Trophoblast cell (in vitro differentiated cells and primary cell): ENCODE data around the gene FALEC.

ENCODE experiments used
- DNase-seq, 2 donors: peaks; one replicate each; pipeline ENCODE4 v3.0.0-alpha.2; 2016
- H2AFZ ChIP-seq: 2 replicates; pipeline ENCODE4 v1.6.1; 2013; ENCODE audit warnings: low read length, moderate library complexity, mild to moderate bottlenecking; ENCODE audit not compliant: insufficient read depth, poor library complexity
- H2AK5ac ChIP-seq: 2 replicates; pipeline ENCODE4 v1.6.1; 2013; ENCODE audit warnings: mild to moderate bottlenecking, low read length
- H2BK120ac ChIP-seq: 2 replicates; pipeline ENCODE4 v1.6.1; 2013; ENCODE audit warnings: low read length, mild to moderate bottlenecking, moderate library complexity; ENCODE audit not compliant: insufficient read depth, poor library complexity
- H2BK12ac ChIP-seq: 2 replicates; pipeline ENCODE4 v1.6.1; 2013; ENCODE audit warnings: mild to moderate bottlenecking, low read length, moderate library complexity
- H2BK5ac ChIP-seq: 2 replicates; pipeline ENCODE4 v1.6.1; 2013; ENCODE audit warnings: low read length, low read depth, moderate library complexity, mild to moderate bottlenecking; ENCODE audit not compliant: poor library complexity
- H3K14ac ChIP-seq: 2 replicates; pipeline ENCODE4 v1.6.1; 2013; ENCODE audit warnings: mild to moderate bottlenecking, low read length
- H3K18ac ChIP-seq: 2 replicates; pipeline ENCODE4 v1.6.1; 2013; ENCODE audit warnings: mild to moderate bottlenecking, low read length
- H3K23ac ChIP-seq: 2 replicates; pipeline ENCODE4 v1.6.1; 2013; ENCODE audit warnings: low read length
- H3K27ac ChIP-seq: 2 replicates; pipeline ENCODE4 v1.5.1; 2013; ENCODE audit warnings: low read depth, mild to moderate bottlenecking, inconsistent platforms, low read length, moderate library complexity
- H3K27me3 ChIP-seq: 2 replicates; pipeline ENCODE4 v1.6.1; 2013; ENCODE audit warnings: inconsistent platforms, mild to moderate bottlenecking, low read length, moderate library complexity; ENCODE audit not compliant: insufficient read depth
- H3K36me3 ChIP-seq, 2 experiments: 1 replicate in 1 of 2; 2 replicates in 1 of 2; pipeline ENCODE4 v1.6.1; 2013; ENCODE audit warnings: low read length in 2 of 2, mild to moderate bottlenecking in 2 of 2, moderate library complexity in 1 of 2; ENCODE audit not compliant: insufficient read depth in 2 of 2, control insufficient read depth in 1 of 2
- H3K4ac ChIP-seq: 2 replicates; pipeline ENCODE4 v1.6.1; 2013; ENCODE audit warnings: low read depth, mild to moderate bottlenecking, low read length, moderate library complexity
- H3K4me1 ChIP-seq, 2 experiments: 1 replicate in 1 of 2; 2 replicates in 1 of 2; pipeline ENCODE4 v1.6.1; 2013; ENCODE audit warnings: low read length in 2 of 2, mild to moderate bottlenecking in 2 of 2, moderate library complexity in 1 of 2; ENCODE audit not compliant: insufficient read depth in 2 of 2, control insufficient read depth in 1 of 2
- H3K4me2 ChIP-seq: 2 replicates; pipeline ENCODE4 v1.6.1; 2013; ENCODE audit warnings: inconsistent platforms, mild to moderate bottlenecking, low read length, moderate library complexity
- H3K4me3 ChIP-seq: 2 replicates; pipeline ENCODE4 v1.5.1; 2013; ENCODE audit warnings: mild to moderate bottlenecking, low read depth, low read length, inconsistent platforms
- H3K79me1 ChIP-seq: one replicate; pipeline ENCODE4 v1.6.1; 2013; ENCODE audit warnings: low read length
- H3K79me2 ChIP-seq: 2 replicates; pipeline ENCODE4 v1.6.1; 2013; ENCODE audit warnings: low read length, mild to moderate bottlenecking; ENCODE audit not compliant: control insufficient read depth, insufficient read depth, poor library complexity
- H3K9ac ChIP-seq: 2 replicates; pipeline ENCODE4 v1.6.1; 2013; ENCODE audit warnings: mild to moderate bottlenecking, low read length
- H3K9me3 ChIP-seq: 2 replicates; pipeline ENCODE4 v1.6.1; 2013; ENCODE audit warnings: low read depth, mild to moderate bottlenecking, control low read depth, inconsistent platforms, low read length; ENCODE audit not compliant: insufficient read depth
- H4K12ac ChIP-seq: 2 replicates; pipeline ENCODE4 v1.6.1; 2013; ENCODE audit warnings: low read depth, mild to moderate bottlenecking, low read length, moderate library complexity
- H4K8ac ChIP-seq: 2 replicates; pipeline ENCODE4 v1.6.1; 2013; ENCODE audit warnings: low read depth, mild to moderate bottlenecking, low read length, moderate library complexity
- H4K91ac ChIP-seq: one replicate; pipeline ENCODE4 v1.6.1; 2013; ENCODE audit warnings: low read depth, mild to moderate bottlenecking, low read length, moderate library complexity
- whole genome bisulfite sequencing: extraction: QIAGEN DNeasy Blood & Tissue Kit; methylation state at CpG from one replicate; pipeline ENCODE4 v1.1.7; 2013; ENCODE audit warnings: missing lambda C conversion rate; ENCODE audit not compliant: insufficient read length, insufficient coverage; ENCODE audit errors: extremely low coverage; 5-methylcytosine and 5-hydroxymethylcytosine counted together

The FALEC gene

DNA sequence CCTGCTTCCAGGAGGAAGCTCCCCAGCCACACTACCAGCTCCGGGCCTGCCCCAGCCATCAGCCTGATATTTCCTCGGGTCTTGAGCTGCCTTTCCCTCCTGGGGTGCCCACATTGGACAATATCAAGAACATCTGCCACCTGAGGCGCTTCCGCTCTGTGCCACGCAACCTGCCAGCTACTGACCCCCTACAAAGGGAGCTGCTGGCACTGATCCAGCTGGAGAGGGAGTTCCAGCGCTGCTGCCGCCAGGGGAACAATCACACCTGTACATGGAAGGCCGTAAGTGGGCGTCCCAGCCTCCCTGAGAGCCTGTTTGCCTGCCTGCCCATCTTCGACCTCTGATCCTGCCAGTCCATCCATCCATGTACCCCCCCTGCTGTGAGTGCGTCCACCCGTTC lies 4.0 kb upstream of the FALEC start:
- no peak overlapping the region for H2AFZ ChIP-seq
- WGBS: no CpG with 5 or more reads among the region's 12 CpGs

DNA sequence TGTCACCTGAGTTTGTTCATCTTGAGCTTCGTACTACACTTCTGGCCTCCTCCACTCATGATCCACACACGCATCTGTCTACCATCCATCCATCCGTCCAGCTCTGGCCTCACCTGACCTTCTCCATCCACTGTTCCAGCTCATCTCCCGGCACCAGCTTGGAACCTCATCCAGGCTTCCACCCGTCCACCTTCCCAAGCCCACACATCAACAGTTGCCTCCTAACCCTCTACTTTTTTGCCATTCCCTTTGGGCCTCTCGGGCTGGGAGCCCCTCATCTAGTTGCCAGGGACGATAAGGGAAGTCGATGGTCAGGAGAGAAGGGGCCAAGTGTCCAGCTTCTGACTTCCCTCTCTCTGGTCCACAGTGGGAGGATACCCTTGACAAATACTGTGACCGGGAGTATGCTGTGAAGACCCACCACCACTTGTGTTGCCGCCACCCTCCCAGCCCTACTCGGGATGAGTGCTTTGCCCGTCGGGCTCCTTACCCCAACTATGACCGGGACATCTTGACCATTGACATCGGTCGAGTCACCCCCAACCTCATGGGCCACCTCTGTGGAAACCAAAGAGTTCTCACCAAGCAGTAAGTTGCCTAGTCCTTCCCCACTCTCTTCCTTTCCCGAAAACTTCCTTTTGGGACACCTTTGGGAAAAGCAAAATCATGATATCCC lies 3.4 kb upstream of the FALEC start:
- H3K23ac ChIP-seq: no peak overlapping the region
- H3K36me3 ChIP-seq: peaks cover 4 to 7% of the 10 kb centered on the region in 2 experiments
- no peaks in the 10 kb centered on the region for H3K27me3 ChIP-seq
- H3K4me3 ChIP-seq: no peak overlapping the region
- H3K4me2 ChIP-seq: no peak overlapping the region
- H3K4me1 ChIP-seq: peaks cover 11 to 15% of the 10 kb centered on the region in 2 experiments
- H2BK12ac ChIP-seq: no peak overlapping the region
- H3K9me3 ChIP-seq: no peaks in the 10 kb centered on the region
- H4K12ac ChIP-seq: no peak overlapping the region
- no CpG with 5 or more reads among the region's 17 CpGs for WGBS
- peaks cover 6% of the 10 kb centered on the region for H3K79me2 ChIP-seq
- no peak overlapping the region for H3K4ac ChIP-seq
- H2AFZ ChIP-seq: no peak overlapping the region
- H3K18ac ChIP-seq: no peak overlapping the region
- no peak overlapping the region for H3K14ac ChIP-seq
- H4K91ac ChIP-seq: no peak overlapping the region
- no peak overlapping the region for H4K8ac ChIP-seq
- no peak overlapping the region for H2BK120ac ChIP-seq
- DNase-seq: no peak
- no peak overlapping the region for H2AK5ac ChIP-seq
- no peak overlapping the region for H3K27ac ChIP-seq
- H3K79me1 ChIP-seq: peaks cover 6% of the 10 kb centered on the region
- H2BK5ac ChIP-seq: no peak overlapping the region
- no peak overlapping the region for H3K9ac ChIP-seq

More for the DNA sequence above, 4.0 kb upstream of the FALEC start:
- Histone ChIP-seq H3K36me3 (peaks cover 8 to 12% of the 10 kb centered on the region in 2 experiments), H3K79me2 (peaks cover 6% of the 10 kb centered on the region), H3K4me3 (no peak overlapping the region), H3K27me3 (no peaks in the 10 kb centered on the region), H3K9me3 (no peaks in the 10 kb centered on the region), H4K12ac (no peak overlapping the region), H3K23ac (no peak overlapping the region), H2BK12ac (no peak overlapping the region), H4K8ac (no peak overlapping the region), H3K4me1 (peaks cover 11 to 15% of the 10 kb centered on the region in 2 experiments), H2BK5ac (no peak overlapping the region), H2BK120ac (no peak overlapping the region), H3K4ac (no peak overlapping the region), H4K91ac (no peak overlapping the region), H3K9ac (no peak overlapping the region), H3K14ac (no peak overlapping the region), H3K4me2 (no peak overlapping the region), H3K27ac (no peak overlapping the region), H3K79me1 (peaks cover 6% of the 10 kb centered on the region), H2AK5ac (no peak overlapping the region), H3K18ac (no peak overlapping the region)
- no peak for DNase-seq

DNA sequence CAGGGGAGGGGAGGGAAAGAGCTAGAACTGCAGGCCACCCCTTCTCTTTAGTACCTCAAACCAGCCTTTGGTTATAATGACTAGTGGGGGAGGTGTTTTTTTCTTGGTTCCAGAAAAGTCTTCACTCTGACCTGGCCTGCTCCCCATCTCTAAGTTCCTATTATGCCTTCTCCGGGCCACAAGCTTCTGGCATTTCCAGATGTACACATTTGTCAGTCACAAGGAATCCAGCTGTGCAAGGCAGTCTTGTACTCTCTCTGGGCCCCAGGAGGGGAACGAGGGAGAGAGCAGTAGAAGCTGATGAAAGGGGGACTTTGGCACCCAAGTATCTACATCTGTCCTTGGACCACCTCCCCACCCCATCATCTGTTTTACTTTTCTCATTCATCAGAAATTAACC lies 2.7 kb upstream of the FALEC start:
- peaks cover 4 to 7% of the 10 kb centered on the region in 2 experiments for H3K36me3 ChIP-seq
- no peak overlapping the region for H4K8ac ChIP-seq
- no peak overlapping the region for H3K9ac ChIP-seq
- H3K27me3 ChIP-seq: no peaks in the 10 kb centered on the region
- H3K79me2 ChIP-seq: peaks cover 6% of the 10 kb centered on the region
- H3K14ac ChIP-seq: no peak overlapping the region
- H2AK5ac ChIP-seq: no peak overlapping the region
- no peaks in the 10 kb centered on the region for H3K9me3 ChIP-seq
- H2BK12ac ChIP-seq: no peak overlapping the region
- H3K4ac ChIP-seq: no peak overlapping the region
- H4K12ac ChIP-seq: no peak overlapping the region
- H4K91ac ChIP-seq: no peak overlapping the region
- peaks cover 10 to 12% of the 10 kb centered on the region in 2 experiments for H3K4me1 ChIP-seq
- H2AFZ ChIP-seq: no peak overlapping the region
- no CpG with 5 or more reads among the region's 2 CpGs for WGBS
- H3K4me3 ChIP-seq: no peak overlapping the region
- H3K79me1 ChIP-seq: peaks cover 6% of the 10 kb centered on the region
- no peak overlapping the region for H3K23ac ChIP-seq
- H2BK5ac ChIP-seq: no peak overlapping the region
- no peak overlapping the region for H2BK120ac ChIP-seq
- H3K18ac ChIP-seq: no peak overlapping the region
- DNase-seq: no peak
- H3K27ac ChIP-seq: no peak overlapping the region
- no peak overlapping the region for H3K4me2 ChIP-seq

DNA sequence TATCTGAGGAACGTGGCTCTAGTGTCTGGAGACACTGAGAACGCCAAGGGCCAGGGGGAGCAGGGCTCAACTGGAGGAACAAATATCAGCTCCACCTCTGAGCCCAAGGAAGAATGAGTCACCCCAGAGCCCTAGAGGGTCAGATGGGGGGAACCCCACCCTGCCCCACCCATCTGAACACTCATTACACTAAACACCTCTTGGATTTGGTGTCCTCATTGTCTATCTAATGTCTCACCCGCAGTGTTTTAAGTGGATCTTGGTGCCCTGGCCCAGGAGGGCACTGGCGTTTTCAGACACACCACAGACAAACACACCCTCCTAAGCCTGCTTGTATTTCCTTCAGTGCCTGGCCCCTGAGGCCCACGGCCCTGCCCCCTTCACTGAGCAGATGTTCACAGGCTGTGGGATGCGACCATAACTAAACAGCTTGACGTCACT lies 2.2 kb upstream of the FALEC start:
- no peak overlapping the region for H3K23ac ChIP-seq
- no peak overlapping the region for H2BK120ac ChIP-seq
- no peak overlapping the region for H4K8ac ChIP-seq
- no peak overlapping the region for H3K4ac ChIP-seq
- no peak overlapping the region for H3K4me3 ChIP-seq
- H2AFZ ChIP-seq: no peak overlapping the region
- H3K27me3 ChIP-seq: no peaks in the 10 kb centered on the region
- H3K18ac ChIP-seq: no peak overlapping the region
- H2BK12ac ChIP-seq: no peak overlapping the region
- H3K79me2 ChIP-seq: peaks cover 6% of the 10 kb centered on the region
- H2BK5ac ChIP-seq: no peak overlapping the region
- H3K79me1 ChIP-seq: peaks cover 6% of the 10 kb centered on the region
- H3K4me2 ChIP-seq: no peak overlapping the region
- DNase-seq: no peak
- H3K27ac ChIP-seq: no peak overlapping the region
- no peaks in the 10 kb centered on the region for H3K9me3 ChIP-seq
- no peak overlapping the region for H4K12ac ChIP-seq
- peaks cover 4 to 6% of the 10 kb centered on the region in 2 experiments for H3K4me1 ChIP-seq
- WGBS: no CpG with 5 or more reads among the region's 7 CpGs
- H2AK5ac ChIP-seq: no peak overlapping the region
- H4K91ac ChIP-seq: no peak overlapping the region
- no peak overlapping the region for H3K14ac ChIP-seq
- no peak overlapping the region for H3K9ac ChIP-seq
- H3K36me3 ChIP-seq: peaks cover 4 to 7% of the 10 kb centered on the region in 2 experiments
